Uterus (tissue), 4 donors: ENCODE measurements around the gene IL17RB. TPM values are rescaled to one million over a fixed set of nuclear protein-coding genes. Genes with fewer than 3 reads are reported as not detected.

Source experiments
- DNase-seq, 2 donors: peaks; one replicate each; pipeline ENCODE4 v3.0.0-alpha.2; 2019 to 2020
- H3K27ac ChIP-seq, 2 donors: fragments of 200-600 bp; sonication (generic); 1 replicate in 1 of 2; 2 replicates in 1 of 2; pipeline ENCODE4 v1.5.1; 2016 to 2018
- H3K27me3 ChIP-seq, 2 donors: fragments of 200-600 bp; sonication (generic); one replicate each; pipeline ENCODE4 v1.5.1; 2018 to 2019; ENCODE audit warnings: control low read depth in 1 of 2
- H3K36me3 ChIP-seq, 2 donors: fragments of 200-600 bp; sonication (generic); one replicate each; pipeline ENCODE4 v1.5.1; 2019; ENCODE audit warnings: control low read depth in 1 of 2
- H3K4me1 ChIP-seq, 2 donors: fragments of 200-600 bp; sonication (generic); one replicate each; pipeline ENCODE4 v1.5.1; 2018 to 2019; ENCODE audit warnings: control low read depth in 1 of 2
- H3K4me3 ChIP-seq, 2 donors: fragments of 200-600 bp; sonication (generic); 1 replicate in 1 of 2; 2 replicates in 1 of 2; pipeline ENCODE4 v1.5.1; 2018 to 2019; ENCODE audit warnings: mild to moderate bottlenecking in 1 of 2
- H3K9me3 ChIP-seq, 2 donors: fragments of 200-600 bp; sonication (generic); one replicate each; pipeline ENCODE4 v1.5.1; 2019; ENCODE audit warnings: control low read depth in 1 of 2
- CTCF ChIP-seq, 4 experiments: fragments of 200-600 bp in 2 of 4; fragments of 450-650 bp in 2 of 4; sonication (generic) in 2 of 4; IDR thresholded peaks; one replicate each; pipeline ENCODE4 v1.5.1; 2016 to 2019; ENCODE audit warnings: antibody characterized with exemption in 4 of 4, mild to moderate bottlenecking in 2 of 4, moderate library complexity in 1 of 4
- POLR2A ChIP-seq, 2 donors: fragments of 450-650 bp; IDR thresholded peaks; one replicate each; pipeline ENCODE4 v1.6.1; 2016; ENCODE audit warnings: antibody characterized with exemption in 2 of 2, mild to moderate bottlenecking in 1 of 2, moderate library complexity in 1 of 2
- intact Hi-C: fragments of 100-400 bp; cut with DNase I; formaldehyde crosslinking; loops from one replicate; pipeline ENCODE4 v1.15.1; 2023; ENCODE audit warnings: low total_unique reads
- total RNA-seq, 4 donors: library from RNA; depleted of rRNA in 3 of 4; stranded (reverse); fragments of >200 nt in 3 of 4; gene quantifications; one replicate each; pipeline versions ENCODE4 v1.1.0 to v1.2.4, GENCODE V29; 2014 to 2023
- donor health status: DM: yes; HTN: yes; CAD: no.

Gene IL17RB
- total RNA-seq, 4 donors from 2014 or later = 1.3 to 4.6 (median 2.8) TPM; not detected in 1

GRCh38 chr3:53801319-53801718, 45.0 kb upstream of the IL17RB start:
- no peak for DNase-seq
- H3K4me3 ChIP-seq = no peak overlapping the region
- H3K27me3 ChIP-seq = no peaks in the 10 kb centered on the region
- no peaks in the 10 kb centered on the region for H3K36me3 ChIP-seq
- peaks cover 0 to 2% of the 10 kb centered on the region in 2 donors for H3K4me1 ChIP-seq
- intact Hi-C loops = no loop called here
- TF ChIP-seq POLR2A (IDR thresholded peaks at IDR 0.05) = no peak
- TF ChIP-seq CTCF (IDR thresholded peaks at IDR 0.05) = no peak
- H3K27ac ChIP-seq = no peak overlapping the region
- no peaks in the 10 kb centered on the region for H3K9me3 ChIP-seq

- DNase-seq = no peak
- Histone ChIP-seq H3K27me3 (no peaks in the 10 kb centered on the region), H3K4me1 (no peaks in the 10 kb centered on the region), H3K4me3 (no peak overlapping the region), H3K36me3 (no peaks in the 10 kb centered on the region), H3K27ac (no peak overlapping the region), H3K9me3 (no peaks in the 10 kb centered on the region)
- intact Hi-C loops = no loop called here
- TF ChIP-seq POLR2A (IDR thresholded peaks at IDR 0.05) = no peak
Measured at GRCh38 chr3:53802256-53802880, 44.0 kb upstream of the IL17RB start.

GRCh38 chr3:53803124-53803815, 43.1 kb upstream of the IL17RB start:
- TF ChIP-seq POLR2A (IDR thresholded peaks at IDR 0.05) (no peak), CTCF (IDR thresholded peaks at IDR 0.05) (no peak)
- no peak for DNase-seq
- H3K27me3 ChIP-seq = no peaks in the 10 kb centered on the region
- intact Hi-C loops = no loop called here
- no peaks in the 10 kb centered on the region for H3K36me3 ChIP-seq
- H3K9me3 ChIP-seq = no peaks in the 10 kb centered on the region
- no peak overlapping the region for H3K27ac ChIP-seq
- no peaks in the 10 kb centered on the region for H3K4me1 ChIP-seq
- no peak overlapping the region for H3K4me3 ChIP-seq

- intact Hi-C loops = no loop called here
Measured at GRCh38 chr3:53803816-53804695, 42.3 kb upstream of the IL17RB start.

More at GRCh38 chr3:53803816-53804695, 42.3 kb upstream of the IL17RB start:
- no peak for DNase-seq
- Histone ChIP-seq H3K9me3 (no peaks in the 10 kb centered on the region), H3K4me3 (no peak overlapping the region), H3K4me1 (no peaks in the 10 kb centered on the region), H3K27ac (no peak overlapping the region), H3K36me3 (no peaks in the 10 kb centered on the region), H3K27me3 (no peaks in the 10 kb centered on the region)
- TF ChIP-seq CTCF (IDR thresholded peaks at IDR 0.05) = no peak
- TF ChIP-seq POLR2A (IDR thresholded peaks at IDR 0.05) = no peak
